B cell (primary cell): ENCODE measurements around the gene KSR1.

Experiments used
- CTCF ChIP-seq: fragments of 200-600 bp; IDR thresholded peaks from one replicate; pipeline ENCODE4 v1.8.0; 2022; ENCODE audit warnings: antibody characterized with exemption, mild to moderate bottlenecking
- EZH2 ChIP-seq: IDR thresholded peaks from 2 replicates; pipeline ENCODE4 v1.6.1; 2012; ENCODE audit warnings: borderline replicate concordance, low read depth, mild to moderate bottlenecking, moderate library complexity, low read length; ENCODE audit not compliant: insufficient read depth, poor library complexity, severe bottlenecking

- no peak for TF ChIP-seq CTCF
- TF ChIP-seq EZH2: no peak
These were observed 171.3 kb downstream of the KSR1 start for GRCh38 chr17:27627514-27627913.
